ACC112 (cell line): Measurements from ENCODE around the gene NRN1L.
"Not testable (repeated sequence)": the region's sequence is repeated elsewhere in the genome, so short reads cannot be mapped to it uniquely, and the experiment has no call there.

Source experiments
- H2AFZ ChIP-seq: fragments of 200-600 bp; sonication (generic); one replicate; pipeline ENCODE4 v1.6.0; 2017; ENCODE audit warnings: antibody characterized with exemption, low read length; ENCODE audit not compliant: unreplicated experiment
- H3K27ac ChIP-seq: fragments of 200-600 bp; sonication (generic); 2 replicates; pipeline ENCODE4 v1.5.1; 2014; ENCODE audit warnings: low read depth, mild to moderate bottlenecking, antibody characterized with exemption, low read length, moderate library complexity
- H3K27me3 ChIP-seq: fragments of 200-600 bp; sonication (generic); 2 replicates; pipeline ENCODE4 v1.6.1; 2014; ENCODE audit warnings: mild to moderate bottlenecking, antibody characterized with exemption, low read length, moderate library complexity, mixed read lengths; ENCODE audit not compliant: insufficient read depth
- H3K36me3 ChIP-seq: fragments of 200-600 bp; sonication (generic); 2 replicates; pipeline ENCODE4 v1.6.1; 2016; ENCODE audit warnings: mild to moderate bottlenecking, antibody characterized with exemption, low read length, moderate library complexity, mixed read lengths; ENCODE audit not compliant: insufficient read depth
- H3K4me1 ChIP-seq: fragments of 200-600 bp; sonication (generic); one replicate; pipeline ENCODE4 v1.6.1; 2016; ENCODE audit warnings: low read length, mixed read lengths; ENCODE audit not compliant: insufficient read depth, unreplicated experiment, control insufficient read depth
- H3K4me3 ChIP-seq: fragments of 200-600 bp; sonication (generic); 2 replicates; pipeline ENCODE4 v1.5.1; 2014; ENCODE audit warnings: mild to moderate bottlenecking, low read depth, low read length
- H3K79me2 ChIP-seq: fragments of 200-600 bp; sonication (generic); one replicate; pipeline ENCODE4 v1.6.0; 2016; ENCODE audit warnings: low read length; ENCODE audit not compliant: control insufficient read depth, unreplicated experiment, insufficient read depth

Gene NRN1L

GRCh38 chr16:67861877-67862276 is 22.8 kb upstream of the NRN1L start:
- Histone ChIP-seq H3K36me3 (no peaks in the 10 kb centered on the region; the same call in 1 of the 2 replicates), H3K4me1 (peaks cover 53% of the 10 kb centered on the region), H3K4me3 (no peak overlapping the region), H3K27me3 (no peaks in the 10 kb centered on the region), H3K79me2 (peaks cover 87% of the 10 kb centered on the region), H3K27ac (peak overlapping the region; percentile 93), H2AFZ (no peak overlapping the region)

GRCh38 chr16:67862623-67863583 is 21.8 kb upstream of the NRN1L start:
- H3K27ac ChIP-seq = peak overlapping the region; percentile 93
- H3K4me3 ChIP-seq = peak overlapping the region; percentile 30; the same call in 1 of the 2 replicates
- no peak overlapping the region for H2AFZ ChIP-seq
- peaks cover 80% of the 10 kb centered on the region for H3K79me2 ChIP-seq
- no peaks in the 10 kb centered on the region for H3K27me3 ChIP-seq
- H3K4me1 ChIP-seq = peaks cover 45% of the 10 kb centered on the region
- no peaks in the 10 kb centered on the region; the same call in 1 of the 2 replicates for H3K36me3 ChIP-seq

GRCh38 chr16:67864044-67864443 is 20.6 kb upstream of the NRN1L start:
- not testable (repeated sequence) for H3K4me3 ChIP-seq, H2AFZ ChIP-seq, H3K27me3 ChIP-seq, H3K36me3 ChIP-seq
- Histone ChIP-seq H3K4me1 (peaks cover 37% of the 10 kb centered on the region), H3K27ac (peak overlapping the region; percentile 93), H3K79me2 (peaks cover 73% of the 10 kb centered on the region)

GRCh38 chr16:67864594-67864993 is 20.1 kb upstream of the NRN1L start:
- H3K4me1 ChIP-seq = peaks cover 37% of the 10 kb centered on the region
- H3K79me2 ChIP-seq = peaks cover 68% of the 10 kb centered on the region
- no peaks in the 10 kb centered on the region; the same call in 1 of the 2 replicates for H3K36me3 ChIP-seq
- H3K27me3 ChIP-seq = no peaks in the 10 kb centered on the region
- H3K27ac ChIP-seq = no peak overlapping the region
- H3K4me3 ChIP-seq = no peak overlapping the region
- H2AFZ ChIP-seq = no peak overlapping the region

GRCh38 chr16:67865318-67865717 is 19.4 kb upstream of the NRN1L start:
- Histone ChIP-seq H3K79me2 (peaks cover 62% of the 10 kb centered on the region), H3K4me3 (no peak overlapping the region), H3K27me3 (no peaks in the 10 kb centered on the region), H3K36me3 (no peaks in the 10 kb centered on the region; the same call in 1 of the 2 replicates), H3K27ac (no peak overlapping the region; the same call in 1 of the 2 replicates), H2AFZ (no peak overlapping the region), H3K4me1 (peaks cover 35% of the 10 kb centered on the region)

GRCh38 chr16:67868290-67868689 is 16.4 kb upstream of the NRN1L start:
- Histone ChIP-seq H3K4me3 (no peak overlapping the region), H2AFZ (no peak overlapping the region), H3K79me2 (peaks cover 38% of the 10 kb centered on the region), H3K36me3 (no peaks in the 10 kb centered on the region; the same call in 1 of the 2 replicates), H3K27me3 (no peaks in the 10 kb centered on the region), H3K27ac (no peak overlapping the region), H3K4me1 (peaks cover 12% of the 10 kb centered on the region)

DNA sequence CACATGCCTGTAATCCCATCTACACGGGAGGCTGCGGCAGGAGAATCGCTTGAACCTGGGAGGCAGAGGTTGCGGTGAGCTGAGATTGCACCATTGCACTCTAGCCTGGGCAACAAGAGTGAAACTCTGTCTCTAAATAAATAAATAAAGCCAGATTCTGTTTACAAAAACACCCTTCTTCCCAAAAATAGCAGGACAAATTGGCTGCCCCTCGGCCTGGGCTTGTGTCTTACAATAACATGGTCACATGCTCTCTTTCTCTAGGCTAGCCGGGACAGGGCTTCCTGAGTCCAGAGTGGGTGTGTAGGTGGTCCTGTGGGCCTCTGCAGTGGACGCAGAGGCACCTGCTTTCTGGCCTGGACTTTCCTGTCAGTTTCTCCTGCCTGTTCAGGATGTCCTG is 15.0 kb upstream of the NRN1L start:
- Histone ChIP-seq H3K27ac (no peak overlapping the region), H3K27me3 (no peaks in the 10 kb centered on the region), H2AFZ (no peak overlapping the region), H3K36me3 (no peaks in the 10 kb centered on the region; the same call in 1 of the 2 replicates), H3K4me3 (no peak overlapping the region), H3K4me1 (peaks cover 13% of the 10 kb centered on the region), H3K79me2 (peaks cover 39% of the 10 kb centered on the region)

GRCh38 chr16:67871256-67871655 is 13.4 kb upstream of the NRN1L start:
- no peaks in the 10 kb centered on the region for H3K27me3 ChIP-seq
- no peaks in the 10 kb centered on the region for H3K36me3 ChIP-seq
- peaks cover 42% of the 10 kb centered on the region for H3K79me2 ChIP-seq
- H3K4me3 ChIP-seq = no peak overlapping the region
- H2AFZ ChIP-seq = no peak overlapping the region
- no peak overlapping the region for H3K27ac ChIP-seq
- peaks cover 14% of the 10 kb centered on the region for H3K4me1 ChIP-seq

- Histone ChIP-seq H3K27me3 (no peaks in the 10 kb centered on the region), H3K27ac (peak overlapping the region; percentile 46; the same call in 1 of the 2 replicates), H3K79me2 (peaks cover 42% of the 10 kb centered on the region), H3K4me3 (peak overlapping the region; percentile 91; the same call in 1 of the 2 replicates), H2AFZ (no peak overlapping the region), H3K36me3 (no peaks in the 10 kb centered on the region), H3K4me1 (peaks cover 14% of the 10 kb centered on the region)
These were observed 12.5 kb upstream of the NRN1L start for GRCh38 chr16:67872131-67872630.

- H3K36me3 ChIP-seq = no peaks in the 10 kb centered on the region
- no peaks in the 10 kb centered on the region for H3K27me3 ChIP-seq
- H3K27ac ChIP-seq = peak within 1 kb of the TSS; percentile 46; the same call in 1 of the 2 replicates
- peak within 1 kb of the TSS; percentile 91 for H3K4me3 ChIP-seq
- H3K4me1 ChIP-seq = peaks cover 14% of the 10 kb centered on the region
- H2AFZ ChIP-seq = peak within 1 kb of the TSS; percentile 30
- peaks cover 42% of the 10 kb centered on the region for H3K79me2 ChIP-seq
These were observed 11.9 kb upstream of the NRN1L start, which contains the start of gene EDC4 for GRCh38 chr16:67872631-67873434. EDC4 (plus strand) TSS chr16:67873052; CDS start chr16:67873262, 210 bp downstream.
